GM18870 (cell line): ENCODE results near the gene FICD.

Source experiments
- ATAC-seq: cut with Tn5 transposase; IDR thresholded peaks from one replicate; pipeline ENCODE4 v1.9.1; 2021; ENCODE audit warnings: moderate library complexity; ENCODE audit not compliant: unreplicated experiment

FICD gene

GRCh38 chr12:108498136-108498535 is 16.9 kb upstream of the FICD start:
- ATAC-seq = no peak

DNA sequence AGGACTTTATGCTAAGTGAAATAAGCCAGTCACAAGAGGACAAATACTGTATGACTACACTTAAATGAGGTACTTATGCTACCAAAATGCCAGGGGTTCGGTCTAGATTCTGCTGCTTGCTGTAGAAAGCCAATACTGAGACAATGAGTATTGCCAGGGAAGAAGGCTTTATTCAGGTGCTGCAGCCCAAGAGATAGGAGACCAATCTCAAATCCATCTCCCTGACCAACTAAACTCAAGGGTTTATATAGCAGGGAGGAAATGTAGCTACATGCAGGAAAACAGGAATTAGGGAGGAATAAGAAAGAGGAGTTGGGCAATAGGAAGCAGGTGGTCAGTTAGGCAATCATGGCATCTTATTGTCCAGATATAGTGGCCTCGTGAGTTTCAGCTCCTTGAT is 12.2 kb upstream of the FICD start:
- no peak for ATAC-seq

DNA sequence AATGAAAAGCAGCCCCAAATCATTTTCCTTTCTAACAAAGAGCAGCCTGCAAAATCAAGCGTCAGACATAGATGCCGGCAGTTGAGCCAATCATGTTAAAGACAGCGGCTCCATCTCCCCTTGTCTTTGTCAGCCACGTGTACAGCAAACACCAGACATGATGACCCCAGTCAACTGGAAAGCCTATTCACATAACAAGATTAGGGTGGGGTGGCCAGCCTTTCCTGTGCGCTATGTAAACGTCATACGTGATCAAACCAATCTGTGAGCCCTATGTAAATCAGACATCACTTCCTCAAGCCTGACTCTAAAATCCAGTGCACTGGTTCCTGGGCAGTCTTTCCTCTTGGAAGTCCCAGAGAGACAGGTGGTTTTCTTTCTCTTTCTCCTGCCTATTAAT is 9.9 kb upstream of the FICD start:
- ATAC-seq = no peak

GRCh38 chr12:108507971-108508642 is 7.0 kb upstream of the FICD start:
- ATAC-seq = no peak

GRCh38 chr12:108509806-108510205 is 5.3 kb upstream of the FICD start:
- no peak for ATAC-seq

- no peak for ATAC-seq
Observed at GRCh38 chr12:108510836-108511235, 4.2 kb upstream of the FICD start.

DNA sequence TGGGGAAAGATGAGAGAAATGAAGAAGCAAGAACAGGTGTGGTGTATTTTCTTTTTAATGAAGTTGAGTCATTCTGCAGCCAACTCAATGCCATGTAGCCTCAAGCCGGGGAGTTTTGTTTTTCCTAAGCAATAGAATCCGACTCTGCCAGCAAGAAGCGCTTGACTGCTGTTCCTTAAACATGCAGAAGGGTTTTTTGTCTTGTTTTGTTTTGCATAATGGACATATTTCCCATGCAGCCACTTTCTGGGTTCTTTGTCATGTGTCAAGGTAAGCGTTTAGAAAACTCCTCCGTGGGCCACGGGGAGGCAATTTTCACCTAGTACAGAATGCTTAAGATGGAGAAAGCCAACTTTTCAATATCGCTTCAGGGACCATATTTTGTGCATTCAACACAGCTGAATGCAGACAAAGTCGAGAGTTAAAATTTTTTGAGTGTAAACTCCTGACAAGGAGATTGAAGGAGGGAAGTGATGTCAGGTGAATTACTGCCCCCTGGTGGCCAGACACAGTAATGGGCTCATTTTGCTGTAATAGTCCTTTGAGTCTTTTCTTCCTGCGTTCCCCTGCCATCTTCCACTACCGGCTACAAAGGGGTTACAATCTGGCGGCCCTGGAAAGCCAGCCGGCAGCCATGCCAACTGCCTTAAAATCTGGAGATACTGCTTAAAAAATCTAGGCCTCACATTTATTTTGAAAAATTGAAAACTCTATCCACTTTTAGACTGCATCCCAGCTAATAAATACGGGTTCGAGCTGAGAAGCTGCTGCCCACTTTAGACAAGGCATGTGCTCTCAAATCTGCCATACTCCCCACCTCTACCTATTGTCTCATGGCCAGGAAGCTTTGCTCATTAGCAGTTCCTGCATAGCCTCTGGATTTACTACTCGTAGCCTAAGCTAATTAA is 3.2 kb upstream of the FICD start:
- no peak for ATAC-seq

DNA sequence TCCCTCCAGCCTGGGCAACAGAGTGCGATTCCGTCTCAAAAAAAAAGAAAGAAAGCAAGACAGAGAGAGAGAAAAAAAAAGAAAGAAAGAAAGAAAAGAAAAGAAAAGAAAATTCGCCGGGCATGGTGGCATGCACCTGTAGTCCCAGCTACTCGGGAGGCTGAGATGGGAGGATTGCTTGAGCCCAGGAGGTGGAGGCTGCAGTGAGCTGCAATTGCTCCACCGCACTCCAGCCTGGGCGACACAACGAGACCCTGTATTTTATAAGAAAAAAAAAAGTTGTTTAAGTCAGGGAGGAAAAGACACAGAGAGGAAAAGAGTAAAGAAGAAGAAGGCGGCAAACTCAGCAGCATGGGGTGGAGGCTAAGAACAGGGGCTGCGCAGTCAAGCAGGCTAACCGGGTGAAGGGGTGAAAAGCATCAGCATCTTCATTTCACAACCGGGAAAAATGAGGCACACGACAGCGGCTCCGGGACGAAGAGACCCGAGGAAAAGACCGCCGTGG is 557 bp upstream of the FICD start:
- no peak for ATAC-seq

GRCh38 chr12:108515916-108516315 is 839 bp downstream of the FICD start:
- no peak for ATAC-seq

DNA sequence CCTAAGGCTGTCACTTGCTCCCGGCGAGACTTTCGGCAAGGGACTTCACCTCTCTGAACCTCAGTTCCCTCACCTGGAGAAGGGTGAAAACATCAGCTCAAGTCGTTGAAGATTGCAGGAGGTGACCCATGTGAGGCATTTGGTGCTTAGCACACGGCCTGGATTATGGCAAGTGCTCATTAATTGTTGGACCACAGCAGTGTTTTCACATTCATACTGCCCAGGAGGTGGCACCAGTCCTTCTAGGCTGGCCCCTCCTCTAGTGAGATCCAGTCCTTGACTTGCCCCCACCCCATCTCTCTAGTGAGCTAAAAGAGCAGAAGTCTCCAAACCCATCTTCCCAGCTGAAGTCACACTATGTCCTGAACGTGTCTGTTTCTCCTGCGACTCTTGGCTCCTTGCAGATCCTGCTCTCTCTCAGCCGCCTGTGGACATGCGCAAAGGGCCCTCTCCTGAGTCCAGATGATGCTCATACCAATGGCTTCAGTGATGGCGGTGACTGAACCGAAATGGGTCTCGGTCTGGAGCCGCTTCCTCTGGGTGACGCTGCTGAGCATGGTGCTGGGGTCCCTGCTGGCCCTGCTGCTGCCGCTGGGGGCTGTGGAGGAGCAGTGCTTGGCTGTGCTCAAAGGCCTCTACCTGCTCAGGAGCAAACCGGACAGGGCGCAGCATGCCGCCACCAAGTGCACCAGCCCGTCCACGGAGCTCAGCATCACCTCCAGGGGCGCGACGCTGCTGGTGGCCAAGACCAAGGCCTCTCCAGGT is 1.6 kb downstream of the FICD start:
- no peak for ATAC-seq

DNA sequence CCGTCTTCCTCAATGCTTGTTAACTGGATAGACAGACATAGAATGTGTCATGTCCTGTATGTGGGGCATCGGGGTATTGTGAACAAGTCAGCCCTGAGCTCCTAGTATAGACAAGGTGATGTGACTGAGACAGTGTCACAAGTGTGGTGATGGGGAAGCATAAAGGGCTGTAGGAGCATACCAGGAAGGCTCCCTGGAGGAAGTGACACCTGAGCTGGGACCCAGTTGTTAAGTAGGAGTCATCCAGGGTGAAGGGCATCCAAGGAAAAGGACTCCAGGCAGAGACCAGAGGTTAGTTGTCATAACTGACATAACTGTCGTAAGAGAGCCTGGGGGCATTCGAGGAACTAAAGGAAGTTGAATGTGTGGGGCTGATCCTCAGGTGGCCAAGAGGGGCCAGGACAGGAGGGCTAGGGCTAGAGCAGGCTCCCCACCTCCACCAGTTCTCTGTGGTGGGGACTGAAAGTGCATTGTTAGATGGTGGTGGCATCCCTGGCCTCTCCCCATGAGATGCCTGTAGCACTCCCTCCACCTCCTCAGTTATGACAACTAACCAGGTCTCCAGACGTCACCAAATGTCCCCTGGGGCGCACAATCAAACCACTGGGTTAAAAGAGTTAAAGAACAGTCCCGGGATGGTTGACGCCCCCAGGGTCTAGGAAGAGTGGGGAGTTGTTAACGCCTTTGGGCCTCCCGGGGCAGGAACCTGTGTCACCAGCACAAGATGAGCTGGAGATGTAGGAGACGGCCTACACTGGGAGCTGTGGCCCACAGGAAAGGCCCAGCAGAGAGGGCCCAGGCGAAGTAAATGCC is 2.4 kb downstream of the FICD start:
- ATAC-seq = no peak

- no peak for ATAC-seq
Observed at GRCh38 chr12:108518101-108518715, 3.1 kb downstream of the FICD start.

DNA sequence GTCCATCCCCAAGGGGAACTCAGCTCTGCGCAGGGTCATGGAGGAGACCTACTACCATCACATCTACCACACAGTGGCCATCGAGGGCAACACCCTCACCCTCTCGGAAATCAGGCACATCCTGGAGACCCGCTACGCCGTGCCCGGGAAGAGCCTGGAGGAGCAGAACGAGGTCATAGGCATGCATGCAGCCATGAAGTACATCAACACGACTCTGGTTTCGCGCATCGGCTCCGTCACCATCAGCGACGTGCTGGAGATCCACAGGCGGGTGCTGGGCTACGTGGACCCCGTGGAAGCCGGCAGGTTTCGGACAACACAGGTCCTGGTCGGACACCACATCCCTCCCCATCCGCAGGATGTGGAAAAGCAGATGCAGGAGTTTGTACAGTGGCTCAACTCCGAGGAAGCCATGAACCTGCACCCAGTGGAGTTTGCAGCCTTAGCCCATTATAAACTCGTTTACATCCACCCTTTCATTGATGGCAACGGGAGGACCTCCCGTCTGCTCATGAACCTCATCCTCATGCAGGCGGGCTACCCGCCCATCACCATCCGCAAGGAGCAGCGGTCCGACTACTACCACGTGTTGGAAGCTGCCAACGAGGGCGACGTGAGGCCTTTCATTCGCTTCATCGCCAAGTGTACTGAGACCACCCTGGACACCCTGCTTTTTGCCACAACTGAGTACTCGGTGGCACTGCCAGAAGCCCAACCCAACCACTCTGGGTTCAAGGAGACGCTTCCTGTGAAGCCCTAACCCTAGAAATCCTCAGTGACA is 3.8 kb downstream of the FICD start:
- no peak for ATAC-seq

GRCh38 chr12:108519558-108519957 is 4.5 kb downstream of the FICD start:
- no peak for ATAC-seq

- no peak for ATAC-seq
Observed at GRCh38 chr12:108523365-108523764, 8.3 kb downstream of the FICD start.

DNA sequence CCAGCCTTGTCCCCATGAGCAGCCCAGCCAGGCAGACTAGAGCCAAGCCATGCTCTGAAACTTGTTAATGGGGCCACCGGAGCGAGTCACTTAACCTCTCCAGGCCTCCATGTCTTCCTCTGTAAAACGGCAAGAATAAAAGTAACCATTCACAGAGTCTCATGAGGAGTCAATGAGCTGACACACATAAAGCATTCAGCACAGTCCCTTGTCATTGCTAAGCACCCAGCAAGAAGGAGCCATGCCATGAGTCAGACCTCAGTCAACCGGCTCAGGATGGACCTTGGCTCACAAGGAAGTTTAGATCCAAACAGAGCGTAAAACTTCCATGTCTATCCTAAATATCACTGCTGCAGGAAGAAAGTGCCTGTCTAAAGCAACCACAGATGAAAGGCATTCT is 10.6 kb downstream of the FICD start:
- no peak for ATAC-seq

- ATAC-seq = no peak
Observed at GRCh38 chr12:108526482-108527165, 11.5 kb downstream of the FICD start.

- no peak for ATAC-seq
Observed at GRCh38 chr12:108527166-108527496, 12.1 kb downstream of the FICD start.

- ATAC-seq = no peak
Observed at GRCh38 chr12:108530161-108530560, 15.1 kb downstream of the FICD start.
